Measurements from ENCODE around the gene PLIN3.

DNA sequence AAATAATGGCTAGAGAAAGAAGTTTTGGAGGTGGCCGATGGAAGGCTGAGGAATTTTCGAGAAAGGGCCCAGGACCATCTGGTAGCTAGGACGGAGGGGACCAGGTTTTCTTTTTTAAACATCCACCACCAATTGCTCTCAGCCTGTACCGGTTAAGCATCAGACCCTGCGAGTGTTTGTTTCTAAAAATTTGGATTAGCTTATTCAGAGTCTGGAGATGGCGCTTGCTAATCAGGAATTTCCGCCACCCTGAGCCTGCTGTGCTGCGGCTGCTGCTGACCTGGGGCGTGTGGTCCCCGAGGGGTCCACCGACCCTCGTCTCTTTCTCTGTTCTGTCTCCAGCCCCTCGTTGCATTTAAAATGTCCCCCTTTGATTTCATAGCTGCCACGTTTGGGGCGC, 43.8 kb upstream of the PLIN3 start:
- no peak for TF ChIP-seq YY1 (IDR thresholded peaks at IDR 0.05; ENCODE audit: borderline replicate concordance in 1 of 3, control insufficient read depth in 1 of 3, extremely low read depth in 1 of 3, insufficient read depth in 3 of 3, insufficient read length in 1 of 3, insufficient replicate concordance in 2 of 3, low read depth in 1 of 3, low read length in 2 of 3)
- TF ChIP-seq MTA2 (IDR thresholded peaks at IDR 0.05; ENCODE audit: low read depth): no peak
- TF ChIP-seq CHD4 (IDR thresholded peaks at IDR 0.05; ENCODE audit: insufficient read depth, insufficient replicate concordance, low read depth, low read length, poor library complexity, severe bottlenecking): no peak
- TF ChIP-seq POLR2A (conservative IDR thresholded peaks at IDR 0.05): no peak
- no peak for TF ChIP-seq HDAC6 (IDR thresholded peaks at IDR 0.05; ENCODE audit: low read depth, low read length)
- TF ChIP-seq NFE2L1 (tag; IDR thresholded peaks at IDR 0.05; ENCODE audit: borderline replicate concordance, low read depth): no peak
- TF ChIP-seq NFIC (IDR thresholded peaks at IDR 0.05): no peak
- TF ChIP-seq KAT8 (IDR thresholded peaks at IDR 0.05; ENCODE audit: low read depth): no peak
- TF ChIP-seq, protein P1, sequence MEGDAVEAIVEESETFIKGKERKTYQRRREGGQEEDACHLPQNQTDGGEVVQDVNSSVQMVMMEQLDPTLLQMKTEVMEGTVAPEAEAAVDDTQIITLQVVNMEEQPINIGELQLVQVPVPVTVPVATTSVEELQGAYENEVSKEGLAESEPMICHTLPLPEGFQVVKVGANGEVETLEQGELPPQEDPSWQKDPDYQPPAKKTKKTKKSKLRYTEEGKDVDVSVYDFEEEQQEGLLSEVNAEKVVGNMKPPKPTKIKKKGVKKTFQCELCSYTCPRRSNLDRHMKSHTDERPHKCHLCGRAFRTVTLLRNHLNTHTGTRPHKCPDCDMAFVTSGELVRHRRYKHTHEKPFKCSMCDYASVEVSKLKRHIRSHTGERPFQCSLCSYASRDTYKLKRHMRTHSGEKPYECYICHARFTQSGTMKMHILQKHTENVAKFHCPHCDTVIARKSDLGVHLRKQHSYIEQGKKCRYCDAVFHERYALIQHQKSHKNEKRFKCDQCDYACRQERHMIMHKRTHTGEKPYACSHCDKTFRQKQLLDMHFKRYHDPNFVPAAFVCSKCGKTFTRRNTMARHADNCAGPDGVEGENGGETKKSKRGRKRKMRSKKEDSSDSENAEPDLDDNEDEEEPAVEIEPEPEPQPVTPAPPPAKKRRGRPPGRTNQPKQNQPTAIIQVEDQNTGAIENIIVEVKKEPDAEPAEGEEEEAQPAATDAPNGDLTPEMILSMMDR (IDR thresholded peaks at IDR 0.05 in 2 of 3, conservative IDR thresholded peaks at IDR 0.05 in 1 of 3; ENCODE audit: insufficient read depth in 2 of 3, low read depth in 1 of 3, low read length in 3 of 3): no peak
- TF ChIP-seq PHF8 (IDR thresholded peaks at IDR 0.05; ENCODE audit: borderline replicate concordance, low read length): no peak; the same call in 1 of the 2 replicates
- TF ChIP-seq SETDB1 (IDR thresholded peaks at IDR 0.05; ENCODE audit: low read length): no peak
- TF ChIP-seq ASH1L (IDR thresholded peaks at IDR 0.05; ENCODE audit: borderline replicate concordance, low read depth, partially characterized antibody): no peak
- TF ChIP-seq MYC (IDR thresholded peaks at IDR 0.05; ENCODE audit: low read depth, low read length): no peak
- TF ChIP-seq MYC (CRISPR knock-in tag; IDR thresholded peaks at IDR 0.05; ENCODE audit: borderline replicate concordance, low read depth): no peak
- no peak for TF ChIP-seq EZH2 (IDR thresholded peaks at IDR 0.05; ENCODE audit: borderline replicate concordance, low read depth, low read length)

Data from K562 (cell line).